DMS153 treated with DMSO at 0.1 percent for 48 hours (cell line): ENCODE data around the gene ASPSCR1.

Experiments
- DNase-seq: peaks from one replicate; lab custom pipeline; 2025; ENCODE audit not compliant: unreplicated experiment; lab: John Stamatoyannopoulos, UW

The ASPSCR1 gene

GRCh38 chr17:81977211-81977808 lies at the start of gene ASPSCR1:
TSS of gene ASPSCR1 (plus strand) at chr17:81977629. CDS start at chr17:81977647, 18 bp downstream.
- peak; percentile 62 for DNase-seq

- peak; percentile 78 for DNase-seq
Measured at GRCh38 chr17:81927653-81928543, 49.5 kb upstream of the ASPSCR1 start, which contains the start of gene MAFG. TSS of gene MAFG (minus strand) at chr17:81927735. CDS start at chr17:81923185, 4,550 bp downstream.

GRCh38 chr17:81928544-81929252 lies 48.7 kb upstream of the ASPSCR1 start:
- DNase-seq, result no peak

- no peak for DNase-seq
Measured at GRCh38 chr17:81929253-81930141, 47.9 kb upstream of the ASPSCR1 start.

- no peak for DNase-seq
Measured at GRCh38 chr17:81930142-81931125, 47.0 kb upstream of the ASPSCR1 start.

GRCh38 chr17:81931189-81931556 lies 46.3 kb upstream of the ASPSCR1 start:
- no peak for DNase-seq

- DNase-seq, result no peak
Measured at GRCh38 chr17:81931557-81932332, 45.7 kb upstream of the ASPSCR1 start.

GRCh38 chr17:81932333-81932983 lies 45.0 kb upstream of the ASPSCR1 start:
- DNase-seq, result no peak

GRCh38 chr17:81933178-81933699 lies 44.2 kb upstream of the ASPSCR1 start:
- no peak for DNase-seq

- no peak for DNase-seq
Measured at GRCh38 chr17:81934098-81934757, 43.2 kb upstream of the ASPSCR1 start.

GRCh38 chr17:81934850-81935708 lies 42.4 kb upstream of the ASPSCR1 start:
- DNase-seq, result no peak

- DNase-seq, result no peak
Measured at GRCh38 chr17:81935709-81936084, 41.7 kb upstream of the ASPSCR1 start.

GRCh38 chr17:81939218-81939617 lies 38.2 kb upstream of the ASPSCR1 start:
- DNase-seq, result no peak

GRCh38 chr17:81939881-81940385 lies 37.5 kb upstream of the ASPSCR1 start:
- no peak for DNase-seq

- DNase-seq, result no peak
Measured at GRCh38 chr17:81940538-81941483, 36.6 kb upstream of the ASPSCR1 start.
